Daoy (cell line): ENCODE data around the gene C1QTNF6. TPM values are rescaled to one million over a fixed set of nuclear protein-coding genes. Genes with fewer than 3 reads are reported as not detected.

Experiments used
- DNase-seq: peaks from one replicate; pipeline ENCODE4 v3.0.0-alpha.2; 2015; ENCODE audit warnings: low read depth
- total RNA-seq: library from RNA; depleted of rRNA; stranded (reverse); fragments of >200 nt; shearing (Covaris generic); gene quantifications from 2 replicates; pipeline ENCODE4 v1.2.3, GENCODE V29; 2014

C1QTNF6 gene
- total RNA-seq, 1 experiment from 2014 or later, result 0.34 TPM

DNA sequence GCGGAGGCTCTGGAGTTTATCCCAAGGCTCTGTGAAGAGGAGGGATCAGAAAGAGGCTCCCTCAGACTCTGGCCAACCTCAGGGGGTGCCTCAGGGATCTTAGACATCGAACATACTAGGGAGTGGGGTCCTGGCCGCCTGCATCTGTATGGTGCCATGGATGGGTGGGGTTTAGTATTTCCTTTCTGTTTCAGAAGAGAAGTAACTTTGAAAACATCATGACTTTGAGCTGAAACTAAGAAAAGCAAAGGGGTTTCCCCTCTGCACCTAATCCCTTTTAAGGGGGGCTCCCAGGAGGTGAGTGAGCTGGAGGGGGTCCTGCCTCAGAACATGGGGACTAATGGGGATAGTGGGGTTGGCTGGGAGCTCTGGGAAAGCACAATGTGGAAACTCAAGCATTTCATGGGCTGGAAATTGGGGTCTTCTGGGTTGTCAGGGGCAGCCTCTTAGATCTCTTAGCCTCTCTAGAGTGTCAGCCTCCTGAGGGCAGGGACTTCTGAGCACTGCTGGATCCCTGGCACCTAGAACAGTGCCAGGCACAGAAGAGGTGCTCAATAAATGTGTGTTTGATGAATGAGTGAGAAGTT is 36.0 kb upstream of the C1QTNF6 start:
- no peak for DNase-seq

DNA sequence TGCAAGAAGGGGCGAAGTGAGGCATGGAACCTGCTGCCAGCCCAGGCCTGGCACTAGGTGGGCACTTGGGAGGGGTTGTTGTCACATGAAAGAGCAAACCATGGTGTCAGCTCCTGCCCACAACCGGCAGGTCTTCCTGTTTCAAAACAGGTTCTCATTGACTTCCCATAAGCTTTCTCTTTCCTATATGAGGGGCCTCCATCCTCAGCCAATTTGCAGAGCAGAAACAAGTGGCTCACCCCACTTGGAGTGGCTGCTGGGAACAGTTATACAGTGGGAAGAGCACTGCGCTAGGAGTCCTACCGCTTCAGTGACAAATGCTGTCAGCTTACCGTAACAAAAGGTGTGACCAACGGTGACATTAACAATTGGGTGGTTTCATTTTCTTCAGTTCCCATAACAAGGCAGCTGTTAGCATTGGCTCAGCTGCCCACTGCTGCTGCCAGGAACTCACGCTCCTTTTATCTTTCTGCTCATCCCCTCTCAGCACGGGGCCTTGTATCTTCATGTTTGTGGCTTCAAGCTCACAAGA is 34.5 kb upstream of the C1QTNF6 start:
- no peak for DNase-seq

- no peak for DNase-seq
These were observed 33.6 kb upstream of the C1QTNF6 start for GRCh38 chr22:37221424-37222333.

DNA sequence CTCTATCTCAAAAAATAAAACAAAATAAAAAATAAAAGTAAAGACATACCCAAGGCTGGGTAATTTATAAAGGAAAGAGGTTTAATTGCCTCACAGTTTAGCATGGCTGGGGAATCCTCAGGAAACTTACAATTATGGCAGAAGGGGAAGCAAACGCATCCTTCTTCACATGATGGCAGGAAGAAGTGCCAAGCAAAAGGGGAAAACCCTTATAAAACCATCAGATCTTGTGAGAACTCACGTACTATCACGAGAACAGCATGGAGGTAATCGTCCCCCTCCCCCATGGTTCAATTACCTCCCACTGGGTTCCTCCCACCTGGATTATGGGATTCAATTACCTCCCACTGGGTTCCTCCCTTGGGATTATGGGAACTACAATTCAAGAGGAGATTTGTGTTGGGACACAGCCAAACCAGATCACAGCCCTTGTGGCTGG is 32.5 kb upstream of the C1QTNF6 start:
- DNase-seq, result no peak

DNA sequence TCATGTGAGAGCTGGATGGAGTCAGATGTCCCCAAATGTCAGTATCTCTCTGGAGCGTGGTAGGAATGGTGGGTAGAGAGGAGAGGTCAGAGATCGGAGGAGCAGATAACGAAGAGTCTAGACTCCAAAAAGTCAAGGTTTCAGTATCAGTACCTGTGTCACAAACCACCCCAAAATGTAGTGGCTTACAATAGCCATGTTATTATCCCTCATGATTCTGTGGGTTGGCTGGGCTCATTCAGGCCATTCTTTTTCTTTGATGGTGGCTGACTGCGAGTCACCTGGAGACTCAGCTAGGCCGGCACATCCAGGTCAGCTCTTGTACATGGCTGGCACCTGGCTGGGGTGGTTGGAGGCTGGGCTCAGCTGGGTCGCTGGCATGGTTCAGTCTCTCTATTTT is 31.5 kb upstream of the C1QTNF6 start:
- no peak for DNase-seq

DNA sequence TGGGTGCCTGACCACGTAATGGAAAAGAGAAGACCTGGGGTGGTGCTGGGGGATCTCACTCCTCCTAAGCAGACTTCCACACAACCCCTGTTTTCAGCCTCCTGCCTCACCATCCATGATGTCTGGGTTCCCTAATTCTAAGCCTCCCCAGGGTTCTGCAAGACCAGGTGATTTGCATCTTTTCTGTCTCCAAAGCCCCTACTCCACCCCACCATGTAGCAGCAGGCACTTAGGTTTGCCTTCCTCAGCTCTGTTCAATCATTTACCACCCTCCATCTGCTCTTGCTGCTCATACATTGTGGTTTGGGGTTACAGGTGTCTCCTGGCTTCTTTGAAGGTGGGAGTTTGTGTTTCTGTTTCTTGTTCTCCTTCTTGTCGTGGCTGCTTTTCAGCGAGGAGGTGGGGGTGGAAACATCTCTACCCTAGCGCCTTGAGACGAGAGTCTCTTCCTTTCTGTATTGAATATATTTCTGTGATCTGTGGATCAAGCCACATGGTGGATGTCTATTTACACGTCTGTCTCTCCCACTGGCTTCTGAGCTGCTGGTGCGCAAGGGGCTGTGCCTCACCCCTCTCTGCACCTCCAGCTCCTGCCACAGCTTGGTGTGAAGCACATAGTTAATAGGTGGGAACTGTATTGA is 30.8 kb upstream of the C1QTNF6 start:
- DNase-seq, result no peak

GRCh38 chr22:37218399-37218770 is 30.3 kb upstream of the C1QTNF6 start:
- no peak for DNase-seq

DNA sequence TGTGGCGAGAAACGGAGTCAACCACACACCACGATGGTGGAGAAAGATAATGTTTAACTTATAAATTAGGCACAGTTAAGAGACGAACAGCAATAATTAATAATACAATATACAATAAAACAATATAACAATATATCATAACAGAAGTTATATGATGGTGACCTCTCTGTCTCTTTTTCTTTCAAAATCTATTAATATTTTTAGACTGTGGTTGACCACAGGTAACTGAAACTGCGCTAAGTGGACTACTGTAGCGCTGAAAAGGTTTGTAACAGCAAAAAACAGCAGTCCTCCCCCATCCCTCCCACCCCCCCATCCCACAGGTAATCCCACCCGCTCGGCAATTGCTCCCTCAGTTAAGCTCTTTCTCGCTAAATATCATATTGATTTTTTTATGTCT is 27.8 kb upstream of the C1QTNF6 start:
- no peak for DNase-seq

- no peak for DNase-seq
These were observed 26.6 kb upstream of the C1QTNF6 start for GRCh38 chr22:37214731-37215030.

- DNase-seq, result no peak
These were observed 26.1 kb upstream of the C1QTNF6 start for GRCh38 chr22:37213941-37214730.

- no peak for DNase-seq
These were observed 25.3 kb upstream of the C1QTNF6 start for GRCh38 chr22:37213218-37213855.

DNA sequence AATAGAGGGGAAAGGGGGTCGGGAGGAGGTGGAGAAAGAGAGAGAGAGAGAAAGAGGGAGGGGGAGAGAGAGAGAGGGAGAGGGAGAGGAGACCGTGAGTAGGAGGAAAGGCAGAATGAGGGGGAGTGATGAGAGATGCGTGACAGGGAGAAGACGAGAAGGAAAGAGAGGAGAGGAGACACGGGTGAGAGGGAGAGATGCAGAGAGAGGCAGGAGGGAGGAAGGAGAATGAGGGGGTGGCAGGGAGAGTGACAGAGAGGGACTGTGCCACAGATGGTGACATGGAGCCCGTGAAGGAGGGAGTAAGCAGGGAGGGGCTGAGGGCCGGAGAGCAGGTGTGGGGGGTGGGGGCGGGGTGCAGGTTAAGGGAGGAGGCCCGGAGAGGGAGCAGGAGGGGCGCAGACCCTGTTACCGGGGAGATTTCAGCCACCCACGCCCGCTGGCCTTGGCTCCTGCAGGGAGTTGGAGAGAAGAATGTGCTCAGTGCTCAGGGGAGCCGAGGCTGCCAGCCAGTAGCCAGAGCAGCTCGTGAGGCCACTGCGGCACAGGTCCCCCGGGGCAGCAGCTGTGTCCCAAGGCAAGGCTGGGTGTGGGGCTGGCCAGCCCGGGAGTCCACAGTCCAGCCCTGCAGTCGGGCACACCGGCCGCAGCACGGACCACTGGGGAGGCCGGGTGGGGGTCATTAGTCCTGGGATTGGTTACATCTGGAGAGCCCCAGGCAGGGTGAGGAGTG is 24.3 kb upstream of the C1QTNF6 start, which contains the start of gene SSTR3:
Gene SSTR3 (minus strand): TSS at position 304 of the 733 bp plus-strand sequence. CDS start 4,674 bp downstream, outside the sequence.
- DNase-seq, result no peak

GRCh38 chr22:37211866-37212173 is 23.8 kb upstream of the C1QTNF6 start:
- no peak for DNase-seq

DNA sequence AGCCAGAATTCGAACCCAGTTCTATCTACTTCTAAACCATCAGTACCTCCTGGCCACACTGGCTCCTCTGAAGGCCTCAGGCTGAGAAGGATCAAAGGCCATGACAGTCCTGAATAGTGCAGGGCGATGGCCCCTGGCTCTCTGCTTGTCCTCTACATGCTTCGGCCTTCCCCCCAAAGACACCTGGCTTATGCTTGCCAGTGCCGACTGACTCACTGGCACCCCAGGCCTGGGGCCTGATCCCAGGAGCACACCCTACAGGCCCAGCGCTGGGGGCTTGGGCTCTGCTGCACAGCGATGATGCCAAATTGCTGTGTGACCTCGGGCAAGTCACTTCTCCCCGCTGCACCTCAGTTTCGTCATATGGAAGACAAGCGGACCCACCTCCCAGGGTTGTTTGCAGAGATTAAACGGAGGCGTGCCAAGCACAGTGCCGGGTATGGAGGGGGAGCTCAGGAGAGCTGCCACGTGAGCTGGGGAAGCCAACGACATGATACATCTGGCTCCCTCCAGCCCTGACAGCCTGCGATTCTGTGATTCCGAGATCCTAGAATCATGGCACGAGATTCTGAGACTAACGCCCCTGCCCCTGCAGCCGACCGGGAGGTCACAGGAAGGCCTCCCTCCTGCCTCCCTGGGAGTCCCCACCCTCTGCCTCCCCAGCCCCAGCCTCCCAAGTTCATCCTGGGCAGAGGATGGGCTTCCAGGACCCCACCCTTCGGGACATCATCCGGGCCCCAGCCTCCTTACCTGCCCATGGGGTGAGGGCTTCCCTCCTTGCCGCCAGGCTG is 23.2 kb upstream of the C1QTNF6 start:
- DNase-seq, result no peak

GRCh38 chr22:37210041-37210803 is 22.2 kb upstream of the C1QTNF6 start:
- no peak for DNase-seq

DNA sequence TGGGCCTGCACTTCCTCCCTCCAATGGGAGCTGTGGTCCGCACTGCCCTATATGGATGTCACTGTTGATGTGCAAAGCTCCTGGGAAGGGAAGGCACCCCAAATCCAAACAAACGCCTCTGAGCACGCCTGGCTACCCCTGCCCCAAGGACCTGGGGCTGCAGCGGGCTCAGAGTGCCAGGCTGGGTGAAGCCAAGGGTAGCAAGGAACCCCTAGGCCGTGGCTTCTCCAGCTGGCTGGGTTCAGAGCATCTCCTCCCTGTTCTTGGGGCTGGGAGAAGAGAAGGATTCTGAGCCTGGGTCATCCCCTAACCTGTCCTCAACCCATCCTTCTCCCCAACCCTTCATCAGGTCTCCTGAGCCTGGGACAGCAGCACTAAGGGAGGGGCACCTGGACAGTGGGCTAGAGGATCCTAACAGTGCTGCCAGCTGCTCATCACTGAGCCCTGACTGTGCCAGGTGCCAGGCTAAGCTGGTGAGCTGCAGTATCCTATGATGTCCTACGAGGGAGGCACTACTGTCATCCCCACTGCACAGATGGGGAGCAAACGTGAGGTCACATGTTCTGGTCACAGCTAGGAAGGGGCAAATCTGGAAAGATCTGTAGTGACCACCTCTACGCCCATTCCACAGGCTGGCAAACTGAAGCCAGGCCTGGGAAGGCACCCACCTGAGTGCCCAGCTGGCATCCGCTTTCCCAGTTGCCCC is 21.2 kb upstream of the C1QTNF6 start:
- no peak for DNase-seq

GRCh38 chr22:37208401-37209139 is 20.5 kb upstream of the C1QTNF6 start:
- DNase-seq, result no peak

DNA sequence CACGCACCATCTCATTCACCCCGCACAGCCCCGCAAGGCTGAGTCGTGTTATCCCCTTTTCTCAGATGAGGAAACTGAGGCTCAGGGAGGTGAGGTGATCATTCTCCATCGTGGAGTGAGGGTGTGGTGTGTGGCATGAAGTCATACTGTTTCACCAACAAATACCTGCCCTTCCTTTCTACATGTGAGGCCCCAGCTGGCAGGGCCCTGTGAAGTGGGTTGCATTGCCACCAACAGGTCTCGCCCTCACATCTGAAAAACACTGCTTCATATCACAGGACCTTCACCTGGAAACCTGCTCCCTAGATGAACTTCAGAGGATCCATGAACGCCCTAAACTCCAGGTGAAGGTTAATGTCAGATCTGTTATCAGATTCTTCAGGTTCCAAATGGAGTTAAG is 19.9 kb upstream of the C1QTNF6 start:
- no peak for DNase-seq
